Smooth muscle cell (in vitro differentiated cells): ENCODE measurements around the gene PDE4B. TPM values are rescaled to one million over a fixed set of nuclear protein-coding genes. Genes with fewer than 3 reads are reported as not detected.
A peak's percentile ranks its signal among the peaks of the same experiment; 100 is the strongest.

Source experiments
- DNase-seq: peaks from one replicate; lab custom pipeline; 2025; ENCODE audit not compliant: unreplicated experiment; lab: John Stamatoyannopoulos, UW
- H2AFZ ChIP-seq: fragments of 200-600 bp; sonication (generic); 2 replicates; pipeline ENCODE4 v1.6.0; 2016; ENCODE audit warnings: antibody characterized with exemption, low read depth, mild to moderate bottlenecking
- H3F3A ChIP-seq: fragments of 200-600 bp; sonication (generic); 2 replicates; pipeline ENCODE4 v1.6.0; 2017; ENCODE audit warnings: antibody characterized with exemption, low read depth
- H3K27ac ChIP-seq: fragments of 200-600 bp; sonication (generic); 2 replicates; pipeline ENCODE4 v1.5.1; 2016; ENCODE audit warnings: low read depth, mild to moderate bottlenecking
- H3K27me3 ChIP-seq: fragments of 200-600 bp; sonication (generic); 2 replicates; pipeline ENCODE4 v1.6.1; 2016; ENCODE audit warnings: low read depth, mild to moderate bottlenecking
- H3K36me3 ChIP-seq: fragments of 200-600 bp; sonication (generic); 2 replicates; pipeline ENCODE4 v1.5.1; 2016; ENCODE audit warnings: low read depth
- H3K4me1 ChIP-seq: fragments of 200-600 bp; sonication (generic); 2 replicates; pipeline ENCODE4 v1.5.1; 2016; ENCODE audit warnings: low read depth
- H3K4me2 ChIP-seq: fragments of 200-600 bp; sonication (generic); 2 replicates; pipeline ENCODE4 v1.6.0; 2016; ENCODE audit warnings: mild to moderate bottlenecking
- H3K4me3 ChIP-seq: fragments of 200-600 bp; sonication (generic); 2 replicates; pipeline ENCODE4 v1.5.1; 2016; ENCODE audit warnings: mild to moderate bottlenecking
- H3K79me2 ChIP-seq: fragments of 200-600 bp; sonication (generic); 2 replicates; pipeline ENCODE4 v1.6.0; 2016; ENCODE audit warnings: low read depth, mild to moderate bottlenecking
- H3K9ac ChIP-seq: fragments of 200-600 bp; sonication (generic); 2 replicates; pipeline ENCODE4 v1.6.0; 2016; ENCODE audit warnings: low read depth
- H3K9me3 ChIP-seq: fragments of 200-600 bp; sonication (generic); replicated peaks from 2 replicates; pipeline ENCODE4 v1.5.1; 2016; ENCODE audit warnings: low read depth
- H4K20me1 ChIP-seq: fragments of 200-600 bp; sonication (generic); 2 replicates; pipeline ENCODE4 v1.6.0; 2016; ENCODE audit warnings: low read depth
- CTCF ChIP-seq: fragments of 200-600 bp; sonication (generic); IDR thresholded peaks from 2 replicates; pipeline ENCODE4 v1.5.1; 2017; ENCODE audit warnings: borderline replicate concordance, mild to moderate bottlenecking, antibody characterized with exemption; ENCODE audit not compliant: insufficient read depth, poor library complexity, severe bottlenecking
- WGBS: methylation state at CpG from one replicate; pipeline ENCODE4 v1.1.7; 2016; ENCODE audit warnings: low lambda C conversion rate; 5-methylcytosine and 5-hydroxymethylcytosine counted together
- polyA plus RNA-seq: library from polyadenylated mRNA; unstranded; fragments of >200 nt; fragmentation: Nextera tagmentation; extraction: Ambion mirVana; gene quantifications from 2 replicates; pipeline ENCODE4 v1.2.1, GENCODE V29; 2016
- total RNA-seq: library from RNA; depleted of rRNA; stranded (reverse); fragments of >200 nt; gene quantifications from 2 replicates; pipeline ENCODE4 v1.2.3, GENCODE V29; 2014

Gene PDE4B
- total and polyA plus RNA-seq, 2 experiments from 2014 or later = 18.5 to 24.8 TPM

GRCh38 chr1:66367369-66367768 lies 574.7 kb downstream of the PDE4B start:
- Histone ChIP-seq H3K9ac (no peak overlapping the region), H3K4me1 (peaks cover 5% of the 10 kb centered on the region), H3K79me2 (no peaks in the 10 kb centered on the region), H3K4me3 (no peak overlapping the region), H2AFZ (no peak overlapping the region), H4K20me1 (no peaks in the 10 kb centered on the region), H3K9me3 (no peaks in the 10 kb centered on the region), H3K4me2 (no peak overlapping the region), H3K27me3 (no peaks in the 10 kb centered on the region), H3F3A (peaks cover 20% of the 10 kb centered on the region), H3K36me3 (peaks cover 33% of the 10 kb centered on the region), H3K27ac (no peak overlapping the region)
- TF ChIP-seq CTCF = no peak
- DNase-seq = no peak

- 86% methylated on average over 5 of the region's 5 CpGs for WGBS
- Histone ChIP-seq H3K4me1 (peaks cover 5% of the 10 kb centered on the region), H3K36me3 (peaks cover 33% of the 10 kb centered on the region)
These were observed 575.6 kb downstream of the PDE4B start for GRCh38 chr1:66368261-66368660.

DNA sequence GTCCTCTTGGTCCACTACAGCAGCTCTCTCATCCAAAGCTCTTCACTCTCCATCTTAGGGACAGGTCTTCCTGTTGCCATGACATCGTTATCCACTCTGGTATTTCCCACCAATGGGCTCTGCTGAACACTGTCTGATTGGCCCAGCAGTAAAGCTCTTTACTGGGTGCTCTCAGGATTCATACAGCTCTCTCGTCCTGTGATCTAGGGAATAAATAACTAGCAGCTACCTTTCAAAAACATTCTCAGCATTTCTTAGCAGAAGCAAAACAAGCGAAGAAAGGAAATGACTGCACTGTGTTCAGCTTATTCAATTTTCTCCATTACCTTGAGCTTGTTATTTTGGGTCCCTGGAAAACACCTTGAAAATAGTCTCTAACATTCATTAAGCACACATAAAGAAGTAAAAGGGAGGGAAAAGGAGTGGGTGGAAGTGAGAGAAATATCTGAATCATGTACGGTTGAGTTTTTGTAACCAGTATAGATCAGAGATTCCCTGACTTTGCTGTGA lies 577.8 kb downstream of the PDE4B start:
- Histone ChIP-seq H2AFZ (no peak overlapping the region), H3K79me2 (no peaks in the 10 kb centered on the region), H3K4me3 (no peak overlapping the region), H3K27me3 (no peaks in the 10 kb centered on the region), H3K4me2 (peak overlapping the region; percentile 34), H3K9me3 (no peaks in the 10 kb centered on the region), H3K9ac (no peak overlapping the region), H3K36me3 (peaks cover 22% of the 10 kb centered on the region), H3K4me1 (peaks cover 17% of the 10 kb centered on the region), H3F3A (peaks cover 23% of the 10 kb centered on the region), H4K20me1 (no peaks in the 10 kb centered on the region), H3K27ac (peak overlapping the region; percentile 80)
- no peak for TF ChIP-seq CTCF
- no peak for DNase-seq
- 76% methylated on average over 4 of the region's 4 CpGs for WGBS

More at GRCh38 chr1:66368261-66368660, 575.6 kb downstream of the PDE4B start:
- no peak overlapping the region for H2AFZ ChIP-seq
- no peak overlapping the region for H3K4me3 ChIP-seq
- DNase-seq = no peak
- no peak overlapping the region for H3K4me2 ChIP-seq
- no peaks in the 10 kb centered on the region for H3K27me3 ChIP-seq
- H3F3A ChIP-seq = peaks cover 23% of the 10 kb centered on the region
- no peaks in the 10 kb centered on the region for H4K20me1 ChIP-seq
- no peak overlapping the region for H3K9ac ChIP-seq
- TF ChIP-seq CTCF = no peak
- H3K27ac ChIP-seq = no peak overlapping the region
- H3K9me3 ChIP-seq = no peaks in the 10 kb centered on the region
- no peaks in the 10 kb centered on the region for H3K79me2 ChIP-seq
